DMS 273 treated with DMSO at 0.1 percent for 48 hours (cell line): Measurements from ENCODE around the gene BRF1.

Experiments
- DNase-seq: peaks from one replicate; lab custom pipeline; 2025; lab: John Stamatoyannopoulos, UW

The BRF1 gene

DNA sequence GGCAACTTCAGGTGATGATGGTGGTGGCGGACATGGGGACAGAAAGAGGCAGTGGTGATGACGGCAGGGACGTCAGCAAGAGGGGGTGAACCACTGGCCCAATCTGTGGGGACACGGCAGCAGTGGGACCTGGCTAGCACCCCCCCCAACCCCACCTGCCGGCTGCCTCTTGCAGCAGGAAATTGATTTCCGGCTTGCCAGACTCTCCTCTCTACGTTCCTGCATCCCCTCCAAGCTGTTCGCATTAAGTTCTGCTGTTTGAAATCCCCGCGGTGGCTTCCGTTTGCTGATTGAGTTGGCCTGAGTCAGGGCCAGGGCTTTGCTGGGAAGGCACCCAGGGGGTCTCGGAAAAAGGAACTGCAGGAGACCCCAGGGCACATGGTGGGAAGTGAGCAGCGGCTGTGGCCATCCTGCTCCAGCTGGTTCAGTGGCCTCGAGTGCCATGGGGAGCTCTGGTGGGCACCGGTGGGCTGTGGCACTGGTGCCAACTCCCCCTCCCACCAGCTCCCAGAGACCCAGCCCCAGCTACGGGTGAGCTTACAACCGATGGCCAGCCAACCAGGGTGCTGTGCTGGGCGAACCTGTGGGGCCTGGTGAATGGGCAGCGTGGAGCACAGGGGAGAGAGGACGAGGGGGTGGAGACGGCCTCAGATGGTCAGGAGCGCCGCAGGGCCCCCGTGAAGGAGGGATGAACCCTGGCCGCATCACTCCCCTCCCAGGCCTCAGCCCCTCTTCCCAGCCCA, 105.1 kb downstream of the BRF1 start:
- no peak for DNase-seq

- DNase-seq, result no peak
Observed at GRCh38 chr14:105195051-105195450, 105.8 kb downstream of the BRF1 start.

DNA sequence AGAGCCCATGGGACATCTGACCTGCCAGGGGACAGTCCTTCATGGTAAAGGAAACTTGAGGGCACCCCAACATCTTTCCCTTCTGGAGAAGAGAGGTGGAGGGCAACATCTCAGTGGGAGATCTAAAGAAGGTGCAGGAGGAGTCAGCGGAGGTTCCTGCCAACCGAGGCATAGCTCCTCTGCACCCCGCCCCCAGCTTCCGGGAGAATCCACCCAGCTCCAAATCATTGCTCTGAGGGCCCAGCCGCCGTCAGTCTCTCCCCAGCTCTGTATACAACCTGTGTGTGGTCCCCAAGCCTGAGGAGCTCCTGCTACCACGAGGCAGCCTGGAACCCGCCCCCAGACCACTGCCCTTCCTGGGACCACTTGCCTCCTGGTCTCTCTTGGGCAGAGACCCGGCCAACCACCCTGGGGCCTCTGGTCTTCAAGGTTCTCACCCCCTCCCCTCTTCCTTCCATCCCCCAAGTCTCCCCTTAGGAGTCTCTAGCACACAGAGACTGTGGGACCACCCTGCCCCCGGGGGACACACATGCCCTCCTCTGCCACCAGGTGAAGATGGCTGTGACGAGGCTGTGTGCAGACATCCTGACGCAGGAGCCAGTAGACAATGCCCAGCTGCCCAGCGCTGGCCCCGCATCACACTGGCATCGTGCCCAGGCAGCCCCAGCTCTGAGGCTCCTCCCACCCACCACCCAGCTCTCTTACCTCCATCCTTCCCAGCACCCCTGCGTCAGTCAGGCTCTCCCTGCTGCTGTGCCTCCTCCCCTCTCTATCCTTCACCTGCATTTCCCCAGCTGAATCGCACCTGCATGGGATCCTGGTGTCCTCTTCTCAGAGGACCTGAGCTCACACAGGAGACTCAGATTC, 106.7 kb downstream of the BRF1 start:
- DNase-seq, result no peak

- DNase-seq, result no peak
Observed at GRCh38 chr14:105192866-105193731, 107.7 kb downstream of the BRF1 start.

- DNase-seq, result no peak
Observed at GRCh38 chr14:105187935-105188524, 112.8 kb downstream of the BRF1 start.

GRCh38 chr14:105187116-105187515, 113.7 kb downstream of the BRF1 start:
- DNase-seq, result no peak

GRCh38 chr14:105185973-105186372, 114.8 kb downstream of the BRF1 start:
- no peak for DNase-seq

DNA sequence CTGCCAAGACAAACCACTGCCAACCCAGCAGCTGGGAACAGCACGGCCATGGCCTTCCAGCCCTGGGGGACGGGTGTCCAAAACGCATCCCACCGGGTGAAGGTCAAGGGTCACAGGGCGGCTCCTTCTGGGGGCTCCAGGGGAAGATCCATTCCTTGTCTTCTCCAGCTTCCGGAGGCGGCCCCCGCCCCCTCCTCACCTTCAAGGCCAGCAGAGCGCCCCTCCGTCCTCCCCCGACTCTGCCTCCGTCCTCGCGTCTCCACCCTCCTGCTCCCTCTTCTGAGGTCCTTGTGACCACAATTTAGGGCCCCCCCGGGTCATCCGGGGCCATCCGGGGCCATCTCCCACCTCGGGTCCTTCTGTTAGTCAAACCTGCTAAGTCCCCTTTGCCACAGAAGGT, 115.8 kb downstream of the BRF1 start:
- DNase-seq, result no peak

- no peak for DNase-seq
Observed at GRCh38 chr14:105184461-105184860, 116.3 kb downstream of the BRF1 start.

- DNase-seq, result no peak
Observed at GRCh38 chr14:105182296-105183020, 118.3 kb downstream of the BRF1 start.

DNA sequence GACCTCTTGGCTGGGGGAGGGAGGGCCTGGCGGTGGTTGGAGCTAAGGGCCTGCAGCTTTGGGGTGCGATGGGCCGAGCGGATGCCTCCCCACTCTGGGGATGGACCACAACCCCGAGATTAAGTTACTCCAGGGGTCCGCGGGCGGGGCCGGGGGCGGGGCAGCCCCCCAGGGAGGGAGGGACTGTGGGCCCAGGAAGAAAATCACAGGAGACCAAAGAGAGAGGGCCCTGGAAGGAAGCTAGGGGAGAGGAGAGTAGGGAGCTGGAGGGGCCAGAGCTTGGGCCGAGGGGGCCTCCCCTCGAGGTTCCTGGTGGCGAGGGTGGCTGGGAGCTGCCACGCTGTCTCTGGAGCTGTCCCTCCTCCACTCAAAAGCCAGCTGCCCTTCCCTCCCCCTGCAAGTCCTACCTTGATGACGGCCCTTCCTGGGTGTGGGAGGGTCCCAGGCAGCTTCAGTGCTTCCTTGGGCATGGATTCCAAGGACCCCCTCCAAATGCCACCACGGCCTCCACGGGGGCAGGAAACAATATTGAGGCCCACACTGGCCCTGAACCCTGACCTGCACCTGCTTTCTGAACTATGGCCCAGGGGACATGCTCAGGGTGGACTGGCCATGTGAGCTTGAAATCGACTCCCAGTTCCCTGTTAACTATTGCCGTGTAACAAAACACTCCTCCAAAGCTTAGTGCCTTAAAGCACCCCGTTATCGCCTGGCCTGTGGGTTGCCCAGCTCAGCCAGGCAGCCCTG, 119.1 kb downstream of the BRF1 start:
- DNase-seq, result no peak

- no peak for DNase-seq
Observed at GRCh38 chr14:105180592-105181548, 119.9 kb downstream of the BRF1 start, which contains the start of gene NUDT14. NUDT14 (minus strand) TSS chr14:105181312; CDS start chr14:105181209, 103 bp downstream.

- no peak for DNase-seq
Observed at GRCh38 chr14:105179191-105179590, 121.6 kb downstream of the BRF1 start.

DNA sequence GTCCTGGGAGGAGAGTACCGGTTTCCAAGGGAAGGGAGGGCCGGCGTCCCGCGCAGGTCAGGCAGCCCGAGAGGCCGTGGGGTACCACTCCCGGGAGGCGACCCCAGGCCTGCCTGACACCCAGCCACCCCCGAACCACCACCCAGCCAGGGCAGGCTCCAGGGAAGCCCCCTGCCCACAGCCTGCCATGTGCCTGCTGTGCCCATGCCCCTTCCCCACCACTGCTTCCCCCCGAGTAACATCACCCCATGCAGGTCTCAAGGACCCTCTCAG, 122.0 kb downstream of the BRF1 start:
- DNase-seq, result no peak

DNA sequence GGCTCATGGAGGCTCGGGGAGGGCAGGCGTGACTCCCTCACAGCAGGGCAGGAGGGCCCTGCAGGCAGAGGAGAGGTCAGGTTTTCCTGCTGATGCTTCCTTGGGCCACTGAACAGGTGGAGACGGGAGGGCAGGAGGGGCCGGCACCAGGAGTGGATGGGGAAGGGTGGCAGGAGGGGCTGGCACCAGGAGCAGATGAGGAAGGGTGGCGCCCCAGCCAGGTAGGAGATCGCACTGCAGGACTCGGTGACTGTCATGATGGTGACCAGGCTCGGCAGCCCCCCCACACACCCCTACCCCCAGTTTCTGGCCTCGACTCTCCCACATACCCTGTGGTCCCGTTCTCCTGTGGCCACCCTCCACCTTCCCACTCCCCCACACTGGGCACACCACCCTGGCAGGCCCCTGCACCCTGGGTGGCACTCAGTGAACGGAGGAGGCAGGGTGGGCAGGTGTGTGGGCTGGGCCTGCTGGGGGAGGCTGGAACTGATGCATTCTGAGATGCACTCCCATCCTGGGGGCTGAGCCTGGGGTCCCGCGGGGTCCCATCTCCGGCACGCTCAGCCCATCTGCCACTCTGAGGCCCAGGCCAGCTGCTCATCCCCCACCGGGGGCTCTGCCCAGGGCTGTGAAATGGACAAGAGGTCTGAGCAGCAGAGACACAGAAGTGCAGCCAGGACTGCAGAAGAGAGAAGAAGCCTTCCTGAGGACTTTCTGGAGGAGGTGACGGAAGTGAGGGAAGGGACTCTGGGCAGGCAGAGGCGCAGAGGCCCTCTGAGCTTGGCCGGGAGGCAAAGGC, 122.5 kb downstream of the BRF1 start:
- no peak for DNase-seq

- no peak for DNase-seq
Observed at GRCh38 chr14:105177082-105177481, 123.7 kb downstream of the BRF1 start.

DNA sequence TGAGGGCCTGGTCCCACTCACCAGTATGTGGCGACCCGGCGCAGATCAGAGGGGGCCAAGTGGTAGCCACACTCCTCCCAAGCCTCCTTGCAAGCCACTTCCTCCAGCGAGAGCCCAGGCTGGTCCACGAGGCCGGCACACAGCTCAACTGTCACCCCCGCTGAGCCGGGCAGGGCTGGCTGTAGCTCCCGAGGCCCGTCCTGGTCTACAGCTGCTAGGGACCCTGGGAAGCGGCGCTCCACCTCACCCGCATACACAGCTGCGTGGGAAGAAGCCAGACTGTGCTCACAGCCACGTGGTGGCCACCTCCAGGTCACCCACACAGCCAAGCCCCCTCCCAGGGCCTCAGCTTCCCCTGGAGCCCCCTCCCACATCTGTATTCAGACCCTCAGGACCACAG, 124.3 kb downstream of the BRF1 start:
- DNase-seq, result no peak
